ENCODE results near the gene ZNF407. TPM values are rescaled to one million over a fixed set of nuclear protein-coding genes. Genes with fewer than 3 reads are reported as not detected.

The ZNF407 gene
- total RNA-seq, 1 experiment from 2014 or later, result 7.6 TPM

GRCh38 chr18:74662622-74663021, 65.0 kb downstream of the ZNF407 start (continued):
- no peak for TF ChIP-seq CTCF (IDR thresholded peaks at IDR 0.05 in 2 of 3, conservative IDR thresholded peaks at IDR 0.05 in 1 of 3; ENCODE audit: borderline replicate concordance in 1 of 3, insufficient read depth in 1 of 3, low read depth in 2 of 3, low read length in 2 of 3)
- no peak for TF ChIP-seq ATF3 (IDR thresholded peaks at IDR 0.05)

GRCh38 chr18:74665346-74665745, 67.7 kb downstream of the ZNF407 start:
- no peak for DNase-seq (ENCODE audit: low read depth, low spot score)
- no peak overlapping the region for H3K9ac ChIP-seq (ENCODE audit: low read length)
- H3K36me3 ChIP-seq (ENCODE audit: control insufficient read depth in 1 of 2, insufficient read depth in 2 of 2, low read length in 2 of 2), result no peaks in the 10 kb centered on the region
- no TSS peak for BruUV-seq (replicated peaks)
- H3K9me2 ChIP-seq (ENCODE audit: insufficient read depth), result no peaks in the 10 kb centered on the region
- ChIA-PET CTCF (no interaction called here), RAD21 (ENCODE audit: low non-redundant PET in 1 of 2, low total read pairs in 2 of 2, uncharacterized antibody in 2 of 2, unreplicated experiment in 2 of 2) (no interaction called here), POLR2A (no interaction called here)
- no peak for ATAC-seq
- no peak overlapping the region for H2AFZ ChIP-seq (ENCODE audit: low read depth, low read length, poor library complexity, severe bottlenecking)
- H3K9me3 ChIP-seq (ENCODE audit: control insufficient read depth in 1 of 2, insufficient read depth in 1 of 2, low read depth in 1 of 2, low read length in 2 of 2), result no peaks in the 10 kb centered on the region
- H4K20me1 ChIP-seq (ENCODE audit: insufficient read depth), result no peaks in the 10 kb centered on the region
- H3K4me2 ChIP-seq (ENCODE audit: low read length), result no peak overlapping the region
- H3K4me3 ChIP-seq (replicated peaks in 1 of 2; ENCODE audit: low read depth in 1 of 2, low read length in 2 of 2), result no peak overlapping the region
- H3K27ac ChIP-seq (ENCODE audit: low read depth, low read length), result no peak overlapping the region
- intact Hi-C loops (cut with micrococcal nuclease), result no loop called here
- no peaks in the 10 kb centered on the region for H3K27me3 ChIP-seq (ENCODE audit: insufficient read depth, low read length)
- no peaks in the 10 kb centered on the region for H3K4me1 ChIP-seq (ENCODE audit: control insufficient read depth in 1 of 2, insufficient read depth in 2 of 2, low read length in 2 of 2)
- H3K79me2 ChIP-seq (ENCODE audit: insufficient read depth, low read length), result no peaks in the 10 kb centered on the region
- TF ChIP-seq SRF (IDR thresholded peaks at IDR 0.05; ENCODE audit: low read depth) (no peak), SP1 (IDR thresholded peaks at IDR 0.05; ENCODE audit: low read depth) (no peak), EZH2phosphoT487 (IDR thresholded peaks at IDR 0.05; ENCODE audit: borderline replicate concordance) (no peak), SIN3A (IDR thresholded peaks at IDR 0.05; ENCODE audit: low read depth) (no peak), TCF7L2 (IDR thresholded peaks at IDR 0.05; ENCODE audit: borderline replicate concordance, extremely low read depth, insufficient read depth, insufficient read length) (no peak), CTCF (IDR thresholded peaks at IDR 0.05 in 2 of 3, conservative IDR thresholded peaks at IDR 0.05 in 1 of 3; ENCODE audit: borderline replicate concordance in 1 of 3, insufficient read depth in 1 of 3, low read depth in 2 of 3, low read length in 2 of 3) (no peak), RAD21 (IDR thresholded peaks at IDR 0.05; ENCODE audit: low read depth) (no peak), FOSL1 (IDR thresholded peaks at IDR 0.05; ENCODE audit: low read depth) (no peak), EZH2 (IDR thresholded peaks at IDR 0.05) (no peak), ZNF274 (IDR thresholded peaks at IDR 0.05; ENCODE audit: low read depth, low read length) (no peak), EGR1 (IDR thresholded peaks at IDR 0.05; ENCODE audit: low read depth) (no peak), CBX3 (IDR thresholded peaks at IDR 0.05; ENCODE audit: low read depth) (no peak), POLR2A (IDR thresholded peaks at IDR 0.05; ENCODE audit: borderline replicate concordance, extremely low read depth, insufficient read depth, insufficient read length) (no peak), POLR2AphosphoS5 (IDR thresholded peaks at IDR 0.05; ENCODE audit: low read depth, low read length) (no peak), JUND (IDR thresholded peaks at IDR 0.05) (no peak), ATF3 (IDR thresholded peaks at IDR 0.05) (no peak)
- TF ChIP-seq, protein P1, sequence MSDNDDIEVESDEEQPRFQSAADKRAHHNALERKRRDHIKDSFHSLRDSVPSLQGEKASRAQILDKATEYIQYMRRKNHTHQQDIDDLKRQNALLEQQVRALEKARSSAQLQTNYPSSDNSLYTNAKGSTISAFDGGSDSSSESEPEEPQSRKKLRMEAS (IDR thresholded peaks at IDR 0.05), result no peak
